HG03565 (cell line): ENCODE results near the gene OR4D10.
"Not testable (repeated sequence)": the region's sequence is repeated elsewhere in the genome, so short reads cannot be mapped to it uniquely, and the experiment has no call there.

Experiments
- ATAC-seq: cut with Tn5 transposase; IDR thresholded peaks from one replicate; pipeline ENCODE4 v1.9.1; 2021; ENCODE audit warnings: mild to moderate bottlenecking, moderate library complexity; ENCODE audit not compliant: unreplicated experiment

Gene OR4D10

GRCh38 chr11:59473015-59473414 is at the start of gene OR4D10:
Gene OR4D10 (plus strand): TSS chr11:59473315. CDS start chr11:59477430, 4,115 bp downstream.
- no peak for ATAC-seq

- no peak for ATAC-seq
Measured at GRCh38 chr11:59423835-59424234, 49.3 kb upstream of the OR4D10 start.

- no peak for ATAC-seq
Measured at GRCh38 chr11:59425131-59425530, 48.0 kb upstream of the OR4D10 start.

- no peak for ATAC-seq
Measured at GRCh38 chr11:59426361-59427067, 46.6 kb upstream of the OR4D10 start, which contains the start of gene OR5A2. Gene OR5A2 (minus strand): TSS chr11:59426413. CDS start chr11:59422953, 3,460 bp downstream.

GRCh38 chr11:59427068-59427382 is 46.1 kb upstream of the OR4D10 start:
- no peak for ATAC-seq

GRCh38 chr11:59429924-59430516 is 43.1 kb upstream of the OR4D10 start:
- peak; percentile 84 for ATAC-seq

GRCh38 chr11:59436169-59436568 is 36.9 kb upstream of the OR4D10 start, which contains the start of gene OR5A1:
Gene OR5A1 (plus strand): TSS chr11:59436469. CDS start chr11:59443169, 6,700 bp downstream.
- no peak for ATAC-seq

- no peak for ATAC-seq
Measured at GRCh38 chr11:59437770-59438169, 35.3 kb upstream of the OR4D10 start.

GRCh38 chr11:59445624-59446023 is 27.5 kb upstream of the OR4D10 start:
- ATAC-seq, result not testable (repeated sequence)

- ATAC-seq, result no peak
Measured at GRCh38 chr11:59448484-59448883, 24.6 kb upstream of the OR4D10 start.

GRCh38 chr11:59456661-59457060 is 16.5 kb upstream of the OR4D10 start, which contains the start of gene OR4D6:
Gene OR4D6 (plus strand): TSS chr11:59456961. CDS start chr11:59456961, 0 bp downstream.
- ATAC-seq, result no peak

GRCh38 chr11:59459916-59460315 is 13.2 kb upstream of the OR4D10 start:
- no peak for ATAC-seq

- no peak for ATAC-seq
Measured at GRCh38 chr11:59463190-59463641, 9.9 kb upstream of the OR4D10 start.

GRCh38 chr11:59475176-59475575 is 2.1 kb downstream of the OR4D10 start:
- no peak for ATAC-seq

- ATAC-seq, result no peak
Measured at GRCh38 chr11:59479906-59480305, 6.8 kb downstream of the OR4D10 start.

- ATAC-seq, result no peak
Measured at GRCh38 chr11:59480359-59480758, 7.2 kb downstream of the OR4D10 start.

GRCh38 chr11:59501931-59502330 is 28.8 kb downstream of the OR4D10 start:
- ATAC-seq, result peak; percentile 79

- no peak for ATAC-seq
Measured at GRCh38 chr11:59503276-59503675, 30.2 kb downstream of the OR4D10 start, which contains the start of gene OR4D11. Gene OR4D11 (plus strand): TSS chr11:59503576. CDS start chr11:59503576, 0 bp downstream.

GRCh38 chr11:59510941-59511589 is 38.0 kb downstream of the OR4D10 start, which contains the start of gene OR4D9:
Gene OR4D9 (plus strand): TSS chr11:59511539. CDS start chr11:59514913, 3,374 bp downstream.
- no peak for ATAC-seq

GRCh38 chr11:59511675-59512074 is 38.6 kb downstream of the OR4D10 start:
- ATAC-seq, result no peak

- ATAC-seq, result not testable (repeated sequence)
Measured at GRCh38 chr11:59520139-59520538, 47.0 kb downstream of the OR4D10 start.
